ENCODE measurements around the gene NPY.

- TF ChIP-seq CTCF (IDR thresholded peaks at IDR 0.05): no peak
- TF ChIP-seq POLR2A (IDR thresholded peaks at IDR 0.05): no peak
Measured at GRCh38 chr7:24297362-24297761, 13.4 kb downstream of the NPY start.

Data from heart left ventricle (tissue), 13 donors.